HG03064 (cell line): ENCODE results near the gene DNAJC21.

ENCODE experiments used
- ATAC-seq: cut with Tn5 transposase; IDR thresholded peaks from one replicate; pipeline ENCODE4 v1.9.1; 2021; ENCODE audit warnings: low read depth; ENCODE audit not compliant: unreplicated experiment

The DNAJC21 gene

GRCh38 chr5:34929134-34929719 lies at the start of gene DNAJC21:
DNAJC21 (plus strand) TSS chr5:34929559; CDS start chr5:34929820, 261 bp downstream.
- ATAC-seq, result peak; percentile 89

- no peak for ATAC-seq
Measured at GRCh38 chr5:34881246-34881645, 48.1 kb upstream of the DNAJC21 start.

DNA sequence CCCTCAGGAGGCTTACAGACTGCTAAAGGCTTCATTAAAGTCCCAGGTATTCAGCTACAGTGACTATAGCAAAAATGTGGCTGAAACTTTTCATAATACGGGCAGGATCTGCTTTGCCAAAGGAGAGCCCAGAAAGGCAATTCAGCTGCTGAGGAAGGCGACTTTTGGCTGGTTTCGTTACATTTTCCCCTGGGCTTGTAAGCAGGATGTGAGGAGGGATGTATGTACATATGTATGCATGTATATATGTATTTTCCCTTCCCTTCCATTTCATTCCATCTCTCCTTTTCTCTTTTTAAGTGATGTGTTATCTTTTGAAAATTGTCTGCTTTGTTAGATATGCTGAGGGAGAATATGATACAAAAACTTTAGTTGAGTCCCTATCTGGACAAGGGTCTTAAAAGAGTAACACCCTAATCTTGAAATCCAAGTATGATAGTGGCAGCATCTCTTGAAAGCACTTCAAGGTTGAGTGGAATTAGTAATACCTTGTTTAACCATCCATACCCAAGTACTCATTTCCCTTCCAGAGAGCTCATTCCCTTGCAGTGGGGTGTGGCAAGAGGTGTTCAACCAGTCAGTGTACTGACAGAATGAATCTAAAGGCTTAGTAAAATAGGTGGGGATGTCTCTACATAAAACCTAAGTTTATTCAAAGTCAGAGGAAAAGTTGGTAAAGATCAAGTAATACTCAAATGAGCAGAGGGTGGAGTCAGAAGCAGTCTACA lies 42.8 kb upstream of the DNAJC21 start:
- ATAC-seq, result no peak

GRCh38 chr5:34889394-34889793 lies 40.0 kb upstream of the DNAJC21 start:
- ATAC-seq, result no peak

- ATAC-seq, result no peak
Measured at GRCh38 chr5:34891981-34892380, 37.4 kb upstream of the DNAJC21 start.

DNA sequence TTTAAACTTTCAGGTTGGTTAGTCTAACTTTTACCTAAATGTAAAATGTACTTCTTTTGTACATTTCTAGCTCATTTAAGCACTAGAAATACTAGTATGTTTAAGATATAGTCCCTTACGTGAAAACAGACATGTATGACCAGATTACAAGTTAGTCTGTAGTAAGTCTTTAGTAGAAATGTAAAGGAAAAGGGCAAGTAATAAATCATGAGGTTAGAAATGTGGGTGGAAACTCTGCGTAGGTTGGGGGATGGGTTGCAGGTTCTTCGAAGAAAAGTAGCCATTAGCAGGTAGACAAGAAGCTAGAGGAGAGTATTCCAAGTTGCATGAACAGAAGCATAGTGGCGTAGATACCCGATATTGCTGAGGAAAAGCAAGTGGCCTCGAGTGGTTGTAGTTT lies 36.9 kb upstream of the DNAJC21 start:
- no peak for ATAC-seq

DNA sequence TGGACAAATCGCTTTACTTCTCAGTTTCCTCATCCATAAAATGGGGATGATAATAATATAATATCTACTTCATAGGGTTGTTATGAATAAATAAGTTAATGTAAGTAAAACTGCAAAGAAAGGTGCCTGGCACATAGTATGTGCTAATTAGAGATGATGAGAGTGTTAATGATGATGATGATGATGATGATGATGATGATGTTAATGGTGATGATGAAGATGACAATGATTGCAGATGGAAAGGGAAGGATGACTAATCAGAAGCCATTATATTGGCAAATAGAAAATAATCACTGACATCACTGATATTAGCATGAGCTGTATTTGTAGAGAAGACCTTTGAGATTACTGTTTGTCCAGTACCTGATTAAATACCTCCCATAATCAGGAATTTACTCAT lies 34.6 kb upstream of the DNAJC21 start:
- ATAC-seq, result no peak

GRCh38 chr5:34895641-34896419 lies 33.5 kb upstream of the DNAJC21 start:
- ATAC-seq, result no peak

GRCh38 chr5:34897646-34898045 lies 31.7 kb upstream of the DNAJC21 start:
- ATAC-seq, result no peak

- no peak for ATAC-seq
Measured at GRCh38 chr5:34898258-34898895, 31.0 kb upstream of the DNAJC21 start.

GRCh38 chr5:34899066-34899465 lies 30.3 kb upstream of the DNAJC21 start:
- no peak for ATAC-seq

DNA sequence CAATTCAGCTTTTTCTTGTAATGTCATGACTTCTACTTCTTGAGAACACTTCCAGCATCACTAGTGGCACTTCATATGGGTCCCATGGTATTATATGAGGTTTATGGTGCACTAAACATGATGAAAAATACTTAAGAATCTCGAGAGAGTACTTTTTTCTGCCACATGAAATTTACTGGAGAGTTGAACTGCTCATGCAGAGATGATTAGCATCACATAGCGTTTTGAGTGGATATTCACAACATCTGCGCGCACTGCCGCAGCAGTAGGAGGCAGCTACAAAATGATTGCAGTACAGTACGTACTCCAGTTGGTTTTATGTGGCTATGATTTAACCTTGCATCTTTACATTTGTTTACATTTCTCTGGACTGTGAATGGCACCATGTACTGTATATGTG lies 28.7 kb upstream of the DNAJC21 start:
- no peak for ATAC-seq

GRCh38 chr5:34903260-34903659 lies 26.1 kb upstream of the DNAJC21 start:
- ATAC-seq, result no peak

- no peak for ATAC-seq
Measured at GRCh38 chr5:34905564-34905963, 23.8 kb upstream of the DNAJC21 start.

DNA sequence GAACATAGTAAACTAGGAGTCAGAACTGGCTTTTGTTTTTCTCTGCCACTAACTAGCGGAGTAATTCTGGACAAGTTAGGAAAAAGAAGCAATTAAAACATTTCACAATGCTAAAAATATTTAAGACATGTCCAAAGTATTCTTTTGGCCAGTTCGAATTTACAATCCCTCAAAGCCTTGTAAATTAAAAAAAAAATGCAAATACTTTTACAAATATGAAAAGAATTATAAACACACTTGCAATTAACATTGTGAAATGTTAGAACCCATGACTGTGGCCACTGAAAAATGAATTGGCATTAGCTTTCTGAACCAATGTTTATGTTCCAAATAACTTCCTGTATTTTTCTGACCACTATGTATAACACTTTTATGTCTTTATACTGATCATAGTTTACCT lies 16.3 kb upstream of the DNAJC21 start:
- ATAC-seq, result no peak

DNA sequence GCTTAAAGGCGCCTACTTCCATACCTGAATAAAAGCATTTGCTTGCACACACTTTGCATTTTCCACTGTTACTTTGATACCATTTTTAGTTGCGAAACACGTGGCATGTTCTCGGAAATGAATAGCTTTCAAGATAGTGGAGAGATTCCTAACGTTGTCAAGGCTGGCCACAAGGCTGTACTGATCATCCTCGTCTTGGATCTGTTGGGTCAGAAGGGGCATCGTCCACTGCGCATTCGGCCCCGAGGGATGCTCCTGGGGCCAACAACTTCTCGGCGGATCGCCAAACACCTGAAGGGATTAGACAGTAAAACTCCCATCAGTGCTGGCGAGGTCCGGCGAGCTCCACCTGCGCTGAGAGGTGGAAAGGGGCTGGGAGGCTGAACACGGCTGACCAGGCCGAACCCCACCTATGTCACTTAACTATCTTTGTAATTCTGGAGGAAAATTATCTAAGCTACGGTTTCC lies 14.7 kb upstream of the DNAJC21 start:
- peak; percentile 22 for ATAC-seq

DNA sequence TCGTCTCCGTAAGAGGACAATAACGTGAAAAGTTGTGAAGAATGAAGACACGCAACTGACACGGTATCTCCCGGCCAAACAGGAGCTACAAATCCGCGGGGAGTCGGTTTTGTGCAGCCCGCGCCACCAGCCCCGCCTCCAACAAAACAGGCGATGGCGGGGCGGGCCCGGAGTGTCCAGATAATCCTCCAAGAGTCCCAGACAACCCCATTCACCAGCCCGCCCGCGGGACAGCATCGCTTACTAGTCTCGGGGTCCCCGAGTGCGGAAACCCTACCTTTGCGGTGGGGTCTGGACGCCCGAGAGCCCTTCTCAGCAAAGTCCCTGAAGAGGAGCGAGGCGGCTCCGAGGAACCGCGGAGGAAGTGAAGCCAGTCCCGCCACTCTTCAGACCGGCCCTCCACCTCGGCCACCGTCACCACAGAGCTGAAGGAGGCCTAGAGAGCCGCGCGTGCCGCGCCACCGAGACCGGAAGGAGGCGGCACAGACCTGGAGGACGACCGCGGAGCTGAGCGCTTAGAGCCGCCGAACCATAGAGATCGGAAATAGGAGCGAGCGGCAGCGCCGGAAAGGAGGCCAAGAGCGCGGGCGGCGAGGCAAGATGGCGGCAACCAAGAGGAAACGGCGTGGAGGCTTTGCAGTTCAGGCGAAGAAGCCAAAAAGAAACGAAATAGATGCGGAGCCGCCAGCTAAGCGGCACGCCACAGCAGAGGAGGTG lies 14.1 kb upstream of the DNAJC21 start, which contains the start of the genes BRIX1 and RAD1:
TSS of gene BRIX1 (plus strand) at position 573 of the 717 bp plus-strand sequence. CDS start at position 601, 28 bp downstream.
TSS of gene RAD1 (minus strand) at position 366 of the 717 bp plus-strand sequence. CDS start 612 bp downstream, outside the sequence.
- peak; percentile 97 for ATAC-seq

DNA sequence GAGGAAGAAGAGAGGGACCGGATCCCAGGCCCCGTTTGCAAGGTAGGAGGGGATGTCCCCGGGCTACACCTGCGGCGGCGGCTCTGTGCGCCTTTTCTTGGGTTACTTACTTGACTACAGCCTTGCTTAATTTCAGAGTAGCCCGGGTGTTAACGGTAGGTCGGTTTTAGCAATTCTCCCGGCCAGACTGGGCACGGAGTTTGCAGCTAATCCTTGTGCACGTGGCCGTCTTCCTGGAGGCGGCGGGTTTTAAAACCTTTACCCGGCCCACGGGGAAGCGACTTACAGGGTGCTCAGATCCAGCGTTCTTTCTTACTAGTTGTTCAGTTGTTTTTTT lies 13.5 kb upstream of the DNAJC21 start:
- no peak for ATAC-seq

DNA sequence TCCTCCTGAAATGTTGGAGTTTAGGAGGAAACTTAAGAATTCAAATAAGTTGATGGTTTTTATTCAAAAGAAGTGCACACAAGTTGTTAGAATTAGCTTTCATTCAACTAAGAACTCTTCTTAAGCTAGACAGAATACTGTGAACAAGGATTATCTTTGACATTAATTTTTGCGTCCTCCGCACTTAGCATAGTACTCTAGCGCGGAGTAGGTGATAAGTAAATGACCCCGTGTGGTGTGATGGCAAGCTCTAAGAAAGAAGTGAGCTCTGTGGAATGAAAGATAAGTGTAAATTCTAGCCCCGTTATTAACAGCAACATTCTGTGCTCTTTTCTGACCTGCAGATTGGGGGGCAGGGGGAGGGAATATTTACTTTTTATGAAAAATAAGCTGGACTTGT lies 12.8 kb upstream of the DNAJC21 start:
- ATAC-seq, result no peak

DNA sequence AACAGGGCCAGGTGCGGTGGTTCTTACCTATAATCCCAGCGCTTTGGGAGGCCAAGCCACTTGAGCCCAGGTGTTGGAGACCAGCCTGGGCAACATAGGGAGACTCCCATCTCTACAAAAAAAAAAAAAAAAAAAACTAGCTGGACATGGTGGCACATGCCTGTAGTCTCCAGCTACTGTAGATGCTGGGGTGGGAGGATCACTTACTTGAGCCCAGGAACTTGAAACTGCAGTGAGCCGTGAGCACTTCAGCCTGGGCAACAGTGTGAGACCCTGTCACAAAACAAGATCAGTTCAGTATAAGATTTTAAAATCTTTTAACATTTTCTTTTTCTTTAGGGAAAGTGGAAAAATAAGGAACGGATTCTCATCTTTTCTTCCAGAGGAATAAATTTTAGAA lies 11.3 kb upstream of the DNAJC21 start:
- ATAC-seq, result no peak
